ENCODE measurements around the gene SELE. TPM values are rescaled to one million over a fixed set of nuclear protein-coding genes. Genes with fewer than 3 reads are reported as not detected.
"Not testable (repeated sequence)": the region's sequence is repeated elsewhere in the genome, so short reads cannot be mapped to it uniquely, and the experiment has no call there.

Gene SELE
- total RNA-seq, 2 donors from 2014 or later, result 1.1 TPM

- intact Hi-C loops (cut with DNase I), result no loop called here
Observed at GRCh38 chr1:169725930-169726329, 7.9 kb downstream of the SELE start.

GRCh38 chr1:169724168-169724567, 9.7 kb downstream of the SELE start:
- intact Hi-C loops (cut with DNase I), result no loop called here
- DNase-seq (ENCODE audit: low spot score), result no peak

More at GRCh38 chr1:169725930-169726329, 7.9 kb downstream of the SELE start:
- DNase-seq (ENCODE audit: low spot score), result no peak

DNA sequence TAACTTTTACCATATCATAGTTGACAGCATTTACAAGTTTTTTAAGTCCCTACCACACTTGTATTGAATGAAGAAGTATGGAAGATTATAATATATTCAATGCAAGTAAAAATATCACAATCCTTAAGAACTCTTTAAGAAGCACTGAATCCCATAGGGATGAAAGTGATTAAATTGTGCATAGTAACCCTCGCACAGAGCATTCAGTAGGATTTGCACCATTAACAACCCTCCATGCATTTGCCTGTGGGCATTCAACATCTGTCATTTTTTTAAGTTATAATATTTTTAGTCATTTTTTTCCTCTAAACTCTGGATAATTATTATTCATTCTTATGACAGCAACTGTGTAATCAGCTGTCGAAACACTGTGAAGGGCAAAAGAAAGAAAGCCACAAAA, 10.1 kb downstream of the SELE start:
- DNase-seq (ENCODE audit: low spot score), result no peak
- intact Hi-C loops (cut with DNase I), result no loop called here

DNA sequence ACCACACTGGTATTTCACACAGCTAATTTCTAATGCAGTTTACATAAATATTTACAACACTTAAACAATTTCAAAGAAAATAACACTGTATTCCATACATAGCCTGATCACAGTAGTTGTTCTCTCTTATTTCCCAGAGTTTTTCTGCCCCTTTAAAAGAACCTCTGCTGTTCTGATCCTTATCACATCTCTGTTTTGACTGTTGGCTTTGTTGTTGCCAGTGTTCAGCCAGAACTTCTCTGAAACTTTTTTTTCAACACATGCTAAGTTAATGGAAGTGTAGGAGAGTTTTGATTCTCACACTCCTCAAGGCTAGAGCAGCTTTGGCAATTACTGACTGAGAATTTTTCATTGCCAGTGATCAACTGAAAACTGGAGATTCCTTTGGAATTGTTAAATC, 11.1 kb downstream of the SELE start:
- intact Hi-C loops (cut with DNase I), result no loop called here
- no peak for DNase-seq (ENCODE audit: low spot score)

GRCh38 chr1:169715100-169715499, 18.8 kb downstream of the SELE start:
- DNase-seq (ENCODE audit: low spot score); intact Hi-C loops (cut with DNase I): not testable (repeated sequence)

DNA sequence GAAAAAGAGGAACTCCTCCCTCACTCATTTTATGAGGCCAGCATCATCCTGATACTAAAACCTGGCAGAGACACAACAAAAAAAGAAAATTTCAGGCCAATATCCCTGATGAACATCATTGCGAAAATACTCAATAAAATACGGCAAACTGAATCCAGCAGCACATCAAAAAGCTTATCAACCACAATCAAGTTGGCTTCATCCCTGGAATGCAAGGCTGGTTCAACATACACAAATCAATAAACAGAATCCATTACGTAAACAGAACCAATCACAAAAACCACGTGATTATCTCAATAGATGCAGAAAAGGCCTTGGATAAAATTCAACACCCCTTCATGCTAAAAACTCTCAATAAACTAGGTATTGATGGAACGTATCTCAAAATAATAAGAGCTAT, 20.8 kb downstream of the SELE start:
- not testable (repeated sequence) for DNase-seq (ENCODE audit: low spot score)
- intact Hi-C loops (cut with DNase I), result loop anchor here in 1 of 2 donors (5.0 kb wide), 1 partner anchor 871 kb away; no protein-coding TSS in a partner anchor

DNA sequence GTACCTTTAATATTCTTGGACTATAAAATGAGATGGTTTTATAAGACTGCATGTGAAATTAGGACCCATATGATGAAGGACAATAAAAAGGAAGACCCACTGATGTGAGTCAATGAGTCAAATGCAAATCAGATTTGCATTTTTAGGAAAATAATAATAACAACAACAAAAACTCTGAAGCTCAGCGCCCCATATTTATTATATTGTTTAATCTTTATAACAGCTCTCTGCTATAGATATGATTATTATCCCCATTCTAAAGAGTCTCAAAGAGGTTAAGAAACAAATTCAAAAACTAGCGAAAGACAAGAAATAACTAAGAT, 21.6 kb downstream of the SELE start:
- intact Hi-C loops (cut with DNase I), result loop anchor here in 1 of 2 donors (5.0 kb wide), 1 partner anchor 870 kb away; no protein-coding TSS in a partner anchor
- DNase-seq (ENCODE audit: low spot score), result no peak

DNA sequence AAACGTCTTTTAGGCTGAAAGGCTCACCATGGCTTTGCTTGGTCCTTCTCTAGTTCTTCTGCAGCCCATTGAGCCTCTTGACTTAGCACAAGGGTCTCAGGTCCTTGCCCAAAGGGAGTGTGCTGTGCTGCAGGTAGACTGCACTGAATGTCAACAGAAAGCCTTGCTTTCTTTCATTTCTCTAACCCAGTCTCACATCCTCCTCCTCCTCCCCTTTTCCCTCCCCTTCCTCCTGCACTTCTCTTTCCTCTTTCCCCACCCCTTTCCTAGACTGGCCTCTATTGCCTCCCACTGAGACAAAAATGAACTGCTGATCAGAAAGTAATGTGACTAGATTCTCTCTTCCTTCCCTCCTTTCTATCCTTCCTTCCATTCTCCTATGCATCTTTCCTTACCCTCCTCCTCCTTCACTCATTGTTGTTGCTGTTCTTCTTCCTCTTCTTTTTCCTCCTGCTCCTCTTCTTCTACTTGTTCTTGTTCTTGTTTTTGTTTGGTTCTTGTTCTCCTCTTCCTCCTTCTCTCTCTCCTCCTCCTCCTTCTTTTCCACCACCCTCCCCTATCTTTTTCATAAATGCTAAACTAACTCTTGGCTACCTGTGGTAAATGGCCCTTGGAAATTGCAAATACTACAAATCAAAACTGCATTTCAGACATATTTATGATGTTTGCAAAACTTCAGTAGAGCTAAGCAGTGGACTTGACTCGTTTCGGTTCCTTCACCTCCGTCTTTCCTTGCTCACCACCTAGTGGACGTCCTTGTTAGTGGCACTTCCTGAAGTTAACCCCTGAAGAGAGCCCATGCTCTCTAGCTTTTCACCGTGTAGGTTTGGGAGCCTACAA, 22.2 kb downstream of the SELE start, which contains the start of gene SELL:
SELL (minus strand) TSS at position 152 of the 840 bp plus-strand sequence; CDS start at position 30, 122 bp downstream.
- intact Hi-C loops (cut with DNase I), result loop anchor here in 1 of 2 donors (5.0 kb wide), 1 partner anchor 869 kb away; no protein-coding TSS in a partner anchor
- DNase-seq (ENCODE audit: low spot score), result no peak

- intact Hi-C loops (cut with DNase I), result no loop called here
Observed at GRCh38 chr1:169708647-169709046, 25.2 kb downstream of the SELE start.

DNA sequence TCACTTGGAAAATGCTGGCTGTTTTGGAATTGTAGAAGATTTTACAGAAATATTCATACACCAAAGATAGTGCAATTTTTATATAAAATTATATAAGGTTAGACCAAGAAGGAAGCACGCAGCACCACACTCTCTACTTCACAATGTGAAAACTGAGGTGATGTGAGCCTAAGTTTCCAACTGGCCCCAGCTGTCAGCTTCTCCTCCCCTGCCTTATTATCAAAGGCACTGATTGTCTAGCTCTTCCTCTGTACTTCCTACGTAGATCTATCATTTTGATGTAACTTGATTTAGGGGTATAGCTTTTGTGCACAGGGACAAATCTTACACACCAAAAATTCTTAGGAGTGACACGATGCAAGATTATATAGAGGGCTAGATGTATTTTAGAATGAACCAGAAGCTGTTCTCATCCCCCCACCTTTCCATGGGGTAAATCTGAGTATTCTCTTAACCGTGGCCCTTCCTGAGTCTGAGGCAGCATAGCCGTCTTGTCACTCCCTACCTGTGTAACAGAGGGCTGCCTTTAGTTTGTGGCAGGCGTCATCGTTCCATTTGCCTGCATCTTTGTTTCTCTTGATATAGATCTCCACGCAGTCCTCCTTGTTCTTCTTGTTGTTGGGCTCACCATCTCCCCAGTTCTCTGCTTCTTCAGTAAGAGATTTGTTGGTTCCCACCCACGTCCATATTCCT, 25.8 kb downstream of the SELE start:
- DNase-seq (ENCODE audit: low spot score), result no peak
- intact Hi-C loops (cut with DNase I), result no loop called here

More at GRCh38 chr1:169708647-169709046, 25.2 kb downstream of the SELE start:
- DNase-seq (ENCODE audit: low spot score), result no peak

GRCh38 chr1:169704797-169705196, 29.1 kb downstream of the SELE start:
- intact Hi-C loops (cut with DNase I), result no loop called here

GRCh38 chr1:169701261-169702005, 32.4 kb downstream of the SELE start:
- DNase-seq (ENCODE audit: low spot score), result no peak
- intact Hi-C loops (cut with DNase I), result no loop called here

More at GRCh38 chr1:169704797-169705196, 29.1 kb downstream of the SELE start:
- no peak for DNase-seq (ENCODE audit: low spot score)

DNA sequence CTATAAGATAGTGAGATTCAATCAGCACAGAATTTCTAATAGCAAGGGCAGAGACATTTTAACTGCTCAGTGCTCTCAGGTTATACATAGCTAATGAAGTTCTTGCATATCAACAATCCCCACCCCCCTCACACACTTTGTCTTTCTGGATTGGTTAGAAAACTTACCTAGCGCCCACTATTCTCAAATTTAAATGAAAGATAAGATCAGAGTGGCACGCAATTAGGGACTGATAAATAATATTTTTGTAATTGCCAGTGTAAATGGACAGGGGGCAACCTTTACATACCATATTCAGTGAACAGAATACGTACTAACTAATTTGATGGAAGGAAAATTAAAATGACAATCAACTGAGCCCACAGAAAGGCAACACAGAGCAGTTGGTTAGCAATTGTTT, 34.2 kb downstream of the SELE start:
- no peak for DNase-seq (ENCODE audit: low spot score)
- intact Hi-C loops (cut with DNase I), result loop anchor here in 1 of 2 donors (1.0 kb wide), 1 partner anchor 13 kb away; no protein-coding TSS in a partner anchor

- intact Hi-C loops (cut with DNase I), result loop anchor here in 1 of 2 donors (1.0 kb wide), 1 partner anchor 13 kb away; no protein-coding TSS in a partner anchor
- no peak for DNase-seq (ENCODE audit: low spot score)
Observed at GRCh38 chr1:169698976-169699375, 34.9 kb downstream of the SELE start.

- intact Hi-C loops (cut with DNase I), result no loop called here
Observed at GRCh38 chr1:169697755-169698154, 36.1 kb downstream of the SELE start.

GRCh38 chr1:169696273-169697100, 37.4 kb downstream of the SELE start:
- no peak for DNase-seq (ENCODE audit: low spot score)
- intact Hi-C loops (cut with DNase I), result no loop called here

More at GRCh38 chr1:169697755-169698154, 36.1 kb downstream of the SELE start:
- no peak for DNase-seq (ENCODE audit: low spot score)

DNA sequence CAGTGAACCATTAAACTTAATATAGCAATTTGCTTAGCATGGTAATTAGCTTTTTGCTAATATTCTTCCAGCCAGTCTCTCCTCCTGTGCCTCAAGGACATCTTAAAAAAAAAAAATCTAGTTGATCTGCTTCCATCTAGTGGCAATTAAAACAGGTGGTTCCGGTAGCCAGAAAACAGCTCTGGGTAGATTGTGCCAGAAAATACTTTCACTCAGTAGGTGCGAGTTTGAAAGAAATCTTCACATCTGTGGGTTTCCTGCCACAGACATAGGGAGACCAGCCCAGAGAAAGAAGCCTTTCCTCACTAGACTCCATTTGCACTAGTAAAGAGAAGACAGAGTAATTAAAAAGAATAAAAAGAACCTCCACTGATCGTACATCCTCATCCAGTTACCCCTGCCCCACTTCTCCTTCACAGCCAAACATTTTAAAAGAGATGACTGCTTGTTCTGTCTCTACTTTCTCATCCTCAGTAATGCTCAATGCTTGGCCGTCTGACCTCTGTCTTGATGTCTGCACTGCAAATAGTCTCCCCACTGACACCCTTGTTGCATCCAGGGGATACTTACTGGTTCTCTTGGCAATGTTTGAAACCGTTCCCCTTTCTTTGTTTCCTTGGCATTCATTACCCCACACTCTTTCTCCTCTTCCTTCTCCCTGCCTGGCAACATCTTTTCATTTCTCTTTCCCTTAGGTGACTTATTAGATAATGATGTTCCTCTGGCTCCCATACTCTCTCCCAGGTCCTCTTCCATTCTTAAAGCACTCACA, 39.4 kb downstream of the SELE start:
- intact Hi-C loops (cut with DNase I), result no loop called here

More for the DNA sequence above, 39.4 kb downstream of the SELE start:
- no peak for DNase-seq (ENCODE audit: low spot score)
